Measurements from ENCODE around the gene HFM1.
"Not testable (repeated sequence)": the region's sequence is repeated elsewhere in the genome, so short reads cannot be mapped to it uniquely, and the experiment has no call there.

The HFM1 gene

GRCh38 chr1:91398291-91398690 lies 6.3 kb downstream of the HFM1 start:
- H3K27ac Mint-ChIP-seq = no peak overlapping the region
- intact Hi-C loops (cut with micrococcal nuclease) = no loop called here
- peaks cover 5% of the 10 kb centered on the region for H3K27me3 Mint-ChIP-seq
- no peaks in the 10 kb centered on the region for H3K4me1 Mint-ChIP-seq (ENCODE audit: low read depth)
- H3K4me3 Mint-ChIP-seq = no peak overlapping the region
- no peaks in the 10 kb centered on the region for H3K36me3 Mint-ChIP-seq (ENCODE audit: low read depth)
- no peaks in the 10 kb centered on the region for H3K9me3 Mint-ChIP-seq

- H3K27me3 Mint-ChIP-seq = peaks cover 3% of the 10 kb centered on the region
- H3K9me3 Mint-ChIP-seq = no peaks in the 10 kb centered on the region
- H3K27ac Mint-ChIP-seq = no peak overlapping the region
- no peak overlapping the region for H3K4me3 Mint-ChIP-seq
- H3K36me3 Mint-ChIP-seq (ENCODE audit: low read depth) = no peaks in the 10 kb centered on the region
- H3K4me1 Mint-ChIP-seq (ENCODE audit: low read depth) = no peaks in the 10 kb centered on the region
- intact Hi-C loops (cut with micrococcal nuclease) = no loop called here
Observed at GRCh38 chr1:91397605-91398004, 7.0 kb downstream of the HFM1 start.

GRCh38 chr1:91393042-91393441 lies 11.6 kb downstream of the HFM1 start:
- Mint-ChIP-seq H3K4me1 (ENCODE audit: low read depth) (no peaks in the 10 kb centered on the region), H3K4me3 (no peak overlapping the region), H3K36me3 (ENCODE audit: low read depth) (no peaks in the 10 kb centered on the region), H3K27me3 (no peaks in the 10 kb centered on the region), H3K27ac (no peak overlapping the region), H3K9me3 (no peaks in the 10 kb centered on the region)
- intact Hi-C loops (cut with micrococcal nuclease) = no loop called here

GRCh38 chr1:91386109-91386508 lies 18.5 kb downstream of the HFM1 start:
- Mint-ChIP-seq H3K4me3 (no peak overlapping the region), H3K27ac (no peak overlapping the region), H3K27me3 (no peaks in the 10 kb centered on the region), H3K4me1 (ENCODE audit: low read depth) (no peaks in the 10 kb centered on the region), H3K36me3 (ENCODE audit: low read depth) (no peaks in the 10 kb centered on the region), H3K9me3 (no peaks in the 10 kb centered on the region)
- intact Hi-C loops (cut with micrococcal nuclease) = no loop called here

- intact Hi-C loops (cut with micrococcal nuclease) = no loop called here
- no peak overlapping the region for H3K4me3 Mint-ChIP-seq
- no peak overlapping the region for H3K27ac Mint-ChIP-seq
- no peaks in the 10 kb centered on the region for H3K9me3 Mint-ChIP-seq
- H3K36me3 Mint-ChIP-seq (ENCODE audit: low read depth) = no peaks in the 10 kb centered on the region
- no peaks in the 10 kb centered on the region for H3K27me3 Mint-ChIP-seq
- no peaks in the 10 kb centered on the region for H3K4me1 Mint-ChIP-seq (ENCODE audit: low read depth)
Observed at GRCh38 chr1:91383456-91383855, 21.2 kb downstream of the HFM1 start.

- Mint-ChIP-seq H3K9me3 (no peaks in the 10 kb centered on the region), H3K27me3 (no peaks in the 10 kb centered on the region), H3K36me3 (ENCODE audit: low read depth) (no peaks in the 10 kb centered on the region), H3K27ac (no peak overlapping the region), H3K4me3 (no peak overlapping the region), H3K4me1 (ENCODE audit: low read depth) (no peaks in the 10 kb centered on the region)
- intact Hi-C loops (cut with micrococcal nuclease) = no loop called here
Observed at GRCh38 chr1:91381844-91382243, 22.8 kb downstream of the HFM1 start.

- Mint-ChIP-seq H3K27ac (no peak overlapping the region), H3K36me3 (ENCODE audit: low read depth) (no peaks in the 10 kb centered on the region)
- intact Hi-C loops (cut with micrococcal nuclease) = no loop called here
Observed at GRCh38 chr1:91374086-91374485, 30.6 kb downstream of the HFM1 start.

GRCh38 chr1:91372230-91372629 lies 32.4 kb downstream of the HFM1 start:
- H3K4me1 Mint-ChIP-seq (ENCODE audit: low read depth); intact Hi-C loops (cut with micrococcal nuclease); H3K36me3 Mint-ChIP-seq (ENCODE audit: low read depth); H3K27ac Mint-ChIP-seq; H3K4me3 Mint-ChIP-seq; H3K27me3 Mint-ChIP-seq: not testable (repeated sequence)
- peaks cover 26% of the 10 kb centered on the region for H3K9me3 Mint-ChIP-seq

More at GRCh38 chr1:91374086-91374485, 30.6 kb downstream of the HFM1 start:
- Mint-ChIP-seq H3K4me1 (ENCODE audit: low read depth) (no peaks in the 10 kb centered on the region), H3K9me3 (peaks cover 8% of the 10 kb centered on the region), H3K27me3 (no peaks in the 10 kb centered on the region), H3K4me3 (no peak overlapping the region)

- Mint-ChIP-seq H3K4me3 (no peak overlapping the region), H3K9me3 (peaks cover 10% of the 10 kb centered on the region), H3K36me3 (ENCODE audit: low read depth) (no peaks in the 10 kb centered on the region), H3K27me3 (no peaks in the 10 kb centered on the region), H3K4me1 (ENCODE audit: low read depth) (no peaks in the 10 kb centered on the region), H3K27ac (no peak overlapping the region)
- intact Hi-C loops (cut with micrococcal nuclease) = no loop called here
Observed at GRCh38 chr1:91349524-91349923, 55.1 kb downstream of the HFM1 start.

GRCh38 chr1:91346824-91347223 lies 57.8 kb downstream of the HFM1 start:
- H3K27me3 Mint-ChIP-seq = no peaks in the 10 kb centered on the region
- H3K27ac Mint-ChIP-seq = no peak overlapping the region
- no peaks in the 10 kb centered on the region for H3K36me3 Mint-ChIP-seq (ENCODE audit: low read depth)
- no peaks in the 10 kb centered on the region for H3K9me3 Mint-ChIP-seq
- no peak overlapping the region for H3K4me3 Mint-ChIP-seq
- H3K4me1 Mint-ChIP-seq (ENCODE audit: low read depth) = no peaks in the 10 kb centered on the region
- intact Hi-C loops (cut with micrococcal nuclease) = no loop called here

GRCh38 chr1:91345395-91346005 lies 59.1 kb downstream of the HFM1 start:
- intact Hi-C loops (cut with micrococcal nuclease) = no loop called here
- H3K36me3 Mint-ChIP-seq (ENCODE audit: low read depth) = no peaks in the 10 kb centered on the region
- H3K9me3 Mint-ChIP-seq = peaks cover 9% of the 10 kb centered on the region
- H3K4me3 Mint-ChIP-seq = no peak overlapping the region
- no peak overlapping the region for H3K27ac Mint-ChIP-seq
- H3K4me1 Mint-ChIP-seq (ENCODE audit: low read depth) = no peaks in the 10 kb centered on the region
- H3K27me3 Mint-ChIP-seq = no peaks in the 10 kb centered on the region

- intact Hi-C loops (cut with micrococcal nuclease) = no loop called here
- H3K9me3 Mint-ChIP-seq = peaks cover 27% of the 10 kb centered on the region
- no peaks in the 10 kb centered on the region for H3K27me3 Mint-ChIP-seq
- H3K4me3 Mint-ChIP-seq = no peak overlapping the region
- H3K36me3 Mint-ChIP-seq (ENCODE audit: low read depth) = no peaks in the 10 kb centered on the region
- no peaks in the 10 kb centered on the region for H3K4me1 Mint-ChIP-seq (ENCODE audit: low read depth)
- no peak overlapping the region for H3K27ac Mint-ChIP-seq
Observed at GRCh38 chr1:91338501-91338900, 66.1 kb downstream of the HFM1 start.

GRCh38 chr1:91335603-91336002 lies 69.0 kb downstream of the HFM1 start:
- peaks cover 37% of the 10 kb centered on the region for H3K9me3 Mint-ChIP-seq
- no peak overlapping the region for H3K4me3 Mint-ChIP-seq
- intact Hi-C loops (cut with micrococcal nuclease) = no loop called here
- no peaks in the 10 kb centered on the region for H3K4me1 Mint-ChIP-seq (ENCODE audit: low read depth)
- H3K27me3 Mint-ChIP-seq = no peaks in the 10 kb centered on the region
- no peak overlapping the region for H3K27ac Mint-ChIP-seq
- no peaks in the 10 kb centered on the region for H3K36me3 Mint-ChIP-seq (ENCODE audit: low read depth)

- H3K36me3 Mint-ChIP-seq (ENCODE audit: low read depth) = no peaks in the 10 kb centered on the region
- peaks cover 42% of the 10 kb centered on the region for H3K9me3 Mint-ChIP-seq
- H3K27me3 Mint-ChIP-seq = no peaks in the 10 kb centered on the region
- no peaks in the 10 kb centered on the region for H3K4me1 Mint-ChIP-seq (ENCODE audit: low read depth)
- intact Hi-C loops (cut with micrococcal nuclease) = no loop called here
- no peak overlapping the region for H3K27ac Mint-ChIP-seq
- no peak overlapping the region for H3K4me3 Mint-ChIP-seq
Observed at GRCh38 chr1:91334856-91335255, 69.8 kb downstream of the HFM1 start.

- no peak overlapping the region for H3K4me3 Mint-ChIP-seq
- intact Hi-C loops (cut with micrococcal nuclease) = no loop called here
- no peaks in the 10 kb centered on the region for H3K4me1 Mint-ChIP-seq (ENCODE audit: low read depth)
- H3K27ac Mint-ChIP-seq = no peak overlapping the region
- H3K27me3 Mint-ChIP-seq = no peaks in the 10 kb centered on the region
- H3K9me3 Mint-ChIP-seq = peaks cover 30% of the 10 kb centered on the region
- H3K36me3 Mint-ChIP-seq (ENCODE audit: low read depth) = no peaks in the 10 kb centered on the region
Observed at GRCh38 chr1:91325456-91325855, 79.2 kb downstream of the HFM1 start.

Measured in dendritic cell treated with granulocyte-macrophage colony-stimulating factor and Interleukin-4, amounts not matched to agents 40 ng/mL and 50 ng/mL, for 4 days (primary cell).